Cerebellar nuclear complex (tissue), 1 donor: ENCODE results near the gene MT1F.

Experiments
- DNase-seq, 2 experiments: peaks; one replicate each; lab custom pipeline; 2025; lab: John Stamatoyannopoulos, UW

The MT1F gene

DNA sequence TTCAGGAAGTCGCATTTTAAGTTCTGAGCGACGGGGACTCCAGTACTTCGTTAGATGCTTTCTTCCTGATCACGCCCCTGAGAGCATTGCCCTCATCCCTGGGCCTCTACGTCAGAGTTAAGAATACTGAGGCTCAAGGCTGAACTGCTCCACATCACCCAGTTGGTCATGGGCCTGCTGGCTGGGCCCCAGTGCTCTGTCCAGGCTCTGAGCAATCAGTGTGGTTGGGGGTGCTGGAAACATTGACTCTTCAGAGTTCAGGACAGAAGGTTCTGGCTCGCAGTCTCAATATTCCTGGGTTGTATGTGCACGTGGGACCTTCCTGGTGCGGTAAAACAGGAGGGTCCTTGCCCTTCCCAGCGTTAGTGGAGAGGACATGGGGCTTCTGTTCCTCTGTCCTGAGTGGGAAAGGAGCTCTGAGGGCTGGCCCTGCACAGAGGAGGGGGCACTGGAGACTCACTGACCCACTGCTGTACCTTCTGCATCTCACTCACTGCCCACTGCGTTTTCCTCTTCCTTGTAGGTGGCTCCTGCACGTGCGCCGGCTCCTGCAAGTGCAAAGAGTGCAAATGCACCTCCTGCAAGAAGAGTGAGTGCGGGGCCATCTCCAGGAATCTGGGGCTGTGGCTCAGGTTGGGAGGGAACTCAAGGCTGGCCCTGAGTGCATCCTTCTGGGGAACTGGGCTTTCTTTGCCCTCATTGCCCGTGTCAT is 31.7 kb upstream of the MT1F start:
- no peak for DNase-seq

GRCh38 chr16:56626685-56627084 is 31.1 kb upstream of the MT1F start:
- no peak for DNase-seq

GRCh38 chr16:56628486-56629350 is 29.0 kb upstream of the MT1F start:
- DNase-seq = no peak

DNA sequence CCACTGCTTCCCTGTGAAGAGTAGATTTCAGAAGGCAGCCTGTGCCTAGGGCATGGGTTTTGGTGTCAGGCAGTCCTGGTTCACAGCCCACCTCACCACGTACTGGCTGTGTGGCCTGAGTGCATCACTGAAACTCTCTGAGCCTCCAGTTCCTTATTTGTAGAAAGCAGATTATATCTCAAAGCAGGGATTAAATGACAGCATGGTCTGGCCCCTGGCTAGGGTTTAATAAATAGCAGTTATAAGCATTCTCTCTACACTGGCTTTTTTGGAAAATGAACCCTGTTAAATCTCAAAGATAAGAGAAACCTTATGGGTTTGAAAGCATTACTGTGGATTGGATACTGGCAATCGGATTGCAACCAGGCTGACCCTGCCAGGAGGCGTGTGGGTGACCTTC is 28.2 kb upstream of the MT1F start:
- DNase-seq = no peak

- no peak for DNase-seq
Measured at GRCh38 chr16:56630134-56630533, 27.6 kb upstream of the MT1F start.

DNA sequence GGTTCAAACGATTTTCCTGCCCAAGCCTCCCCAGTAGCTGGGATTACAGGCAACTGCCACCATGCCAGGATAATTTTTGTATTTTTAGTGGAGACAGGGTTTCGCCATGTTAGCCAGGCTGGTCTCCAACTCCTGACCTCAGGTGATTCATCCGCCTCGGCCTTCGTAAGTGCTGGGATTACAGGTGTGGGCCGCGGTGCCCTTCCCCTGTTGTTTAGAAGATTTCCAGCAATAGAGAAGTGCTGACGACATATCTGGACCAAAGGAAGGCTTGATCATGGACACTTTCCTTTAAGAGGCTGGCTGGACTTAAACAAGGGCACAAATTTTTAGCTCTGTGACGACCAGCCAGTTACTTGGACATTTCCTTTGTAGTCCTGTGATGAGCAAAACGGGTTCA is 26.6 kb upstream of the MT1F start:
- no peak for DNase-seq

DNA sequence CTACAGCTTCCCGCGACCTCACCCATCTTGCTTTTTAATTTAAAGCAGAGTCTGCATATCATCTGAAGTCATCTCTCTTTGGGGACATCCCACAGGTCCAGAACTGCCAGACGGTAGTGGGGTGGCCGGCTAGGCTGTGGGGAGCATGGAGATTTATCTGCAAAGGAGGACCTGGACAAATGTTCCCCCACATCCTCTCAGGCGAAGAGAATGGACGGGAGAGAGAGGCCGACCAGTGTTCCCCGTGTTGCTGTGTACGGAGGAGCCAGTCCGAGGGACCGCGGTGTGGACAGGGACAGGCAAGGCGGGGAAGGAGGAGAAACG is 26.0 kb upstream of the MT1F start:
- DNase-seq = no peak

DNA sequence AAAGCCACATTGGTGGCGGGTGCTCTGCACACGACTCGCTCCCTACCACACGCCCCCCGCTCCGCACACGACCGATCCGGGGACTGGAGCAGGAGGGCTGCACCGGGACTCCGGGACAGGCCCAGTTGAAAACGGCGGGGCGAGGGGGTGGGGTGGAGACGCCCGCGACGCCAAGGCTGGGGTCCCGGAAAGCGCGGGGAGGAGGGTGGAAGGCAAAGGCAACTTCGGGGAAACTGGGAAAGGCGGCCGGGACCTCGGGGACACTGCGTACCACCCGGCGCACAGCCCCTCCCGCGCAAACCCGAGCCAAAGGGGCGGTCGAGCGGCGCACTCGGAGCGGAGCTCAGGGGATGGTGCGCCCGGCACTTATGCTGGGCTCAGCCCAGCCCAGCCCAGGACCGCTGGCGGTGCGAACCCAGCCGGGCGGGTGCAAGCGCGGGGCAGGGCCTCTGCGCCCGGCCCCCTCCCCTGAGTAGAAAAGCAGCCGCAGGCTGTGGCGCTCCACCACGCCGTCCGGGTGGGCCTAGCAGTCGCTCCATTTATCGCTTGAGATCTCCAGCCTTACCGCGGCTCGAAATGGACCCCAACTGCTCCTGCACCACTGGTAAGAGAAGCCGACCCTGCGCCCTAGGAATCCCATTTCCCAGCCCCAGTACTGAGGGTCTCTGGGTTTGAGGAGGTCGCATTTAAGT is 25.5 kb upstream of the MT1F start, which contains the start of gene MT1M:
TSS of gene MT1M (plus strand) at position 504 of the 692 bp plus-strand sequence. CDS start at position 577, 73 bp downstream.
- no peak for DNase-seq

DNA sequence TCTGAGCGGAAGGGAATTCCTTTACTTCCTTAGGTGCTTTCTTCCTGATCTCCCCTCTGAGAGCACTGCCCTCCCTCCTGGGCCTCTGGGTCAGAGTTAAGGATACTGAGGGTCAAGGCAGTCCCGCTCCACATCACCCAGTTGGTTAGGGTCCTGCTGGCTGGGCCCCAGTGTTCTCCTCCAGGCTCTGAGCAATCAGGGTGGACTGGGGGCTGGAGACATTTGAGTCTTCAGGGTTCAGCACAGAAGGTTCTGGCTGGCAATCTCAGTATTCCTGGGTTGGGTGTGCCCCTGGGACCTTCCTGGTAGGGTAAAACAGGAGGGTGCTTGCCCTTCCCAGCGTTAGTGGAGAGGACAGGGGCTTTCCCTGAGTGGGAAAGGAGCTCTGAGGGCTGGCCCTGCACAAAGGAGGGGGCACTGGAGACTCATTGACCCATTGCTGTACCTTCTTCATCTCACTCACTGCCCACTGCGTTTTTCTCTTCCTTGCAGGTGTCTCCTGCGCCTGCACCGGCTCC is 24.9 kb upstream of the MT1F start:
- DNase-seq = no peak

- DNase-seq = no peak
Measured at GRCh38 chr16:56633535-56633934, 24.2 kb upstream of the MT1F start.

DNA sequence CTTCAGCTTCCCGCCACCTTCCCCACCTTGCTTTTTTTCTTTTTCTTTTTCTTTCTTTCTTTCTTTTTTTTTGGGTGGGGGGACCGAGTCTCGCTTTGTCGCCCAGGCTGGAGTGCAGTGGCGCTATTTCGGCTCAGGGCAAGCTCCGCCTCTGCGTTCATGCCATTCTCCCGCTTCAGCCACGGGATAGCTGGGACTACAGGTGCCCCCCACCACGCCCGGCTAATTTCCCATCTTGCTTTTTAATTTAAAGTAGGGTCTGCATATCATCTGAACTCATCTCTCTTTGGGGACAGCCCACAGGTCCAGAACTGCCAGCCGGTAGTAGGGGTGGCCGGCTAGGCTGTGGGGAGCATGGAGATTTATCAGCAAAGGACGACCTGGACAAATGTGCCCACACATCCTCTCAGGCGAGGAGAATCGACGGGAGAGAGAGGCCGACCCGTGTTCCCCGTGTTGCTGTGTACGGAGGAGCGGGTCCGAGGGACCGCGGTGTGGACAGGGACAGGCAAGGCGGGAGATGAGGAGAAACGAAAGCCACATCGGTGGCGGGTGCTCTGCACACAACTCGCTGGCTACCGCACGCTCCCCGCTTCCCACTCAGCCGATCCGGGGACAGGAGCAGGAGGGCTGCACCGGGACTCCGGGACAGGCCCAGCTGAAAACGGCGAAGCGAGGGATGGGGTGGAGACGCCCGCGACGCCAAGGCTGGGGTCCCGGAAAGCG is 22.9 kb upstream of the MT1F start:
- no peak for DNase-seq

DNA sequence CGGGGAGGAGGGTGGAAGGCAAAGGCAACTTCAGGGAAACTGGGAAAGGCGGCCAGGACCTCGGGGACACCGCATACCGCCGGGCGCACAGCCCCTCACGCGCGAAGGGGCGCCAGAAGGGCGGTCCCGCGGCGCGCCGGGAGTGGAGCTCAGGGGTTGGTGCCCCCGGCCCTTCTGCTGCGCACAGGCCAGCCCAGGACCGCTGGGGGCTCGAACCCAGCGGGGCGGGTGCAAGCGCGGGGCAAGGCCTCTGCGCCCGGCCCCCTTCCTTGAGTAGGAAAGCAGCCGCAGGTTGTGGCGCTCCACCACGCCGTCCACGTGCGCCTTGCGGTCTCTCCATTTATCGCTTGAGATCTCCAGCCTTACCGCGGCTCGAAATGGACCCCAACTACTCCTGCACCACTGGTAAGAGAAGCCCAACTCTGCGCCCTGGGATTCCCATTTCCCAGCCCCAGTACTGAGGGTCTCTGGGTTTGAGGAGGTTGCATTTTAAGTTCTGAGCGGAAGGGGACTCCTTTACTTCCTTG is 22.3 kb upstream of the MT1F start:
- DNase-seq = no peak

DNA sequence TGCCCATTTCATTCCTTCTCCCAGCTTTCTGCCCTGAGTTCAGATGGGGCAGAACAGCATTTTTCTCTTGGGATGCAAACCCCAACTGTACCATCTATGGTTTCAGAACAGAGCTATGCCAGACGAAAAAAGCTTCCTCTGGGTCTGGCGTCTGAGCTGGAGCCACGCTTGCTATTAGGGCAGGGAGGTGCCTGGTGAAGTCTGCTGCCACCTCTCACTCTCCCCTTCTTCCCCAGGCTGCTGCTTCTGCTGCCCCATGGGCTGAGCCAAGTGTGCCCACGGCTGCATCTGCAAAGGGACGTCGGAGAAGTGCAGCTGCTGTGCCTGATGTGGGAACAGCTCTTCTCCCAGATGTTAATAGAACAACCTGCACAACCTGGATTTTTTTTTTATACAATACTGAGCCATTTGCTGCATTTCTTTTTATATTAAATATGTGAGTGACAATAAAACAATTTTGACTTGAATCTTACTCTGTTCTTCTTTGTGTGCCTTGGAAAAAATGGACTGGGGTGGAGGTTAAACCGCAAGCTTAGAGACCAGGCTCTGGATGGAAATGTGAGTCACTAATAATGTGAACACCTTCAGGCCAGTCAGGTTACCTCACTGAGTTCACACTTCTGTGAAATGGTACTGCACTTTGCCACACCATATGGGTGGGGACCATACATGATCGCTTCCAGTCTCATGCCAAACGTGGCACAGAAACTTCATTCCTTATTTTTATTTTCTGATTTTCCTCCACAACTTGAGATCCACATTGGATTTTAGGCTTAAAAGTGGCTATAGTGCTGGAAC is 20.9 kb upstream of the MT1F start:
- DNase-seq = no peak

DNA sequence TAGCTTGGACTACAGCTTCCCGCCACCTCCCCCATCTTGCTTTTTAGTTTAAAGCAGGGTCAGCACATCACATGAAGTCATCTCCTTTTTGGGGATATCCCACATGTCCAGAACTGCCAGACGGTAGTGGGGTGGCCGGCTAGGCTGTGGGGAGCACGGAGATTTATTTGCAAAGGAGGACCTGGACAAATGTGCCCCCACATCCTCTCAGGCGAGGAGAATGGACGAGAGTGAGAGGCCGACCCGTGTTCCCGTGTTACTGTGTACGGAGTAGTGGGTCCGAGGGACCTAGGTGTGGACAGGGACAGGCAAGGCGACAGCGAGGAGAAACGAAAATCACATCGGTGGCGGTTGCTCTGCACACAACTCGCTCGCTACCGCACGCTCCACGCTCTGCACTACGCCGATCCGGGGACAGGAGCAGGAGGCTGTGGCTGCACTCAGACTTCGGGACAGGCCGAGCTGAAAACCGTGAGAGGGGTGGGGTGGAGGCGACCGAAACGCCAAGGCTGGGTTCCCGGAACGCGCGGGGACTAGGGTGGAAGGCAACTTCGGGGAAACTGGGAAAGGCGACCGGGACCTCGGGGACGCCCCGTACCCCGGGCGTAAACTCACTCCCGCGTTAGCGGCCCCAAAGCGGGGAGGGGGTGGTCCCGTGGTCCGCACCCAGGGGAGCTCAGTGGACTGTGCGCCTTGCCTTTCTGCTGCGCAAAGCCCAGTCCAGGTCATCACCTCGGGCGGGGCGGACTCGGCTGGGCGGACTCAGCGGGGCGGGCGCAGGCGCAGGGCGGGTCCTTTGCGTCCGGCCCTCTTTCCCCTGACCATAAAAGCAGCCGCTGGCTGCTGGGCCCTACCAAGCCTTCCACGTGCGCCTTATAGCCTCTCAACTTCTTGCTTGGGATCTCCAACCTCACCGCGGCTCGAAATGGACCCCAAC is 19.7 kb upstream of the MT1F start, which contains the start of gene MT1A:
TSS of gene MT1A (plus strand) at position 853 of the 937 bp plus-strand sequence. CDS start at position 926, 73 bp downstream.
- DNase-seq = no peak

- DNase-seq = no peak
Measured at GRCh38 chr16:56639045-56639444, 18.7 kb upstream of the MT1F start.

- DNase-seq = no peak
Measured at GRCh38 chr16:56640076-56640475, 17.7 kb upstream of the MT1F start.

DNA sequence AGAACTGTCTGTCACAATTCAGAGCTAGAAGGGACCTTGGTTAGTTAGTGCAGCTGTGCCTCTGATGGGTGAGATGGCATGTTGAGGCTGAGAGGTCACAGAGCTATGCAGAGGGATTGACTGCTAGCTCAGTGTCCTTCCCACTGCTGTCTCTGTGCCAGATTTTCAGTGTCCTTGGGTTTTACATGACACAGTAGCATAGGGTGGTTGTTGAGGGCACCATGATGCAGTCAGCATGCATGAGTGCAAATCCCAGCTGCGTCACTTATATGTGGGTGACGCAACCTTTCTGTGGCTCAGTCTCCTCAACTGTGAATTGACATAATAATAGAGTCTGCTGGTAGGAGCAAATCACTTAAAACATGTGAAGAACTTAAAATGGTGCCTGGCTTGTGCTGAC is 16.6 kb upstream of the MT1F start:
- DNase-seq = no peak

GRCh38 chr16:56643080-56643778 is 14.5 kb upstream of the MT1F start:
- no peak for DNase-seq

GRCh38 chr16:56643833-56644232 is 13.9 kb upstream of the MT1F start:
- DNase-seq = no peak
